Common myeloid progenitor, CD34-positive (primary cell): ENCODE results near the gene TEAD4. TPM values are rescaled to one million over a fixed set of nuclear protein-coding genes. Genes with fewer than 3 reads are reported as not detected.

Experiments used
- CTCF ChIA-PET: fragments of 350-600 bp; sonication (Branson Sonifier 250); formaldehyde crosslinking; loops from one replicate; lab custom pipeline; 2021; ENCODE audit warnings: antibody characterized with exemption; lab: Charles Lee
- POLR2A ChIA-PET: fragments of 350-600 bp; sonication (Branson Sonifier 250); formaldehyde crosslinking; loops from one replicate; lab custom pipeline; 2021; ENCODE audit warnings: antibody characterized with exemption; lab: Charles Lee
- DNase-seq, 3 donors: peaks; one replicate each; pipeline versions ENCODE4 v3.0.0 to v3.0.0-alpha.2; 2013
- H3K27ac ChIP-seq, 2 experiments: 1 replicate in 1 of 2; 2 replicates in 1 of 2; pipeline ENCODE4 v1.7.0; 2013; ENCODE audit warnings: inconsistent platforms in 2 of 2, low read length in 2 of 2, mild to moderate bottlenecking in 2 of 2, low read depth in 1 of 2, moderate library complexity in 1 of 2; ENCODE audit not compliant: severe bottlenecking in 2 of 2, insufficient read depth in 1 of 2, poor library complexity in 1 of 2
- H3K27me3 ChIP-seq, 5 experiments: replicated peaks in 2 of 5; 1 replicate in 3 of 5; 2 replicates in 2 of 5; pipeline versions ENCODE4 v1.6.1 to v1.7.0; 2013; ENCODE audit warnings: low read length in 4 of 5, mild to moderate bottlenecking in 2 of 5, moderate library complexity in 2 of 5, inconsistent platforms in 1 of 5; ENCODE audit not compliant: insufficient read depth in 5 of 5, control insufficient read depth in 4 of 5
- H3K36me3 ChIP-seq, 4 experiments: 1 replicate in 2 of 4; 2 replicates in 2 of 4; pipeline versions ENCODE4 v1.6.1 to v1.7.0; 2013; ENCODE audit warnings: low read length in 3 of 4, control low read depth in 1 of 4, mild to moderate bottlenecking in 1 of 4; ENCODE audit not compliant: control insufficient read depth in 4 of 4, insufficient read depth in 4 of 4
- H3K4me1 ChIP-seq, 4 experiments: 1 replicate in 3 of 4; 2 replicates in 1 of 4; pipeline versions ENCODE4 v1.6.1 to v1.7.1; 2013; ENCODE audit warnings: low read length in 3 of 4, mild to moderate bottlenecking in 3 of 4, control low read depth in 1 of 4, inconsistent platforms in 1 of 4, moderate library complexity in 1 of 4; ENCODE audit not compliant: control insufficient read depth in 4 of 4, insufficient read depth in 4 of 4; ENCODE audit errors: control extremely low read depth in 1 of 4
- H3K4me3 ChIP-seq, 7 experiments: 1 replicate in 4 of 7; 2 replicates in 3 of 7; pipeline versions ENCODE4 v1.5.1 to v1.7.0; 2013; ENCODE audit warnings: mild to moderate bottlenecking in 7 of 7, low read length in 6 of 7, moderate library complexity in 6 of 7, inconsistent platforms in 2 of 7, low read depth in 2 of 7, control low read depth in 1 of 7; ENCODE audit not compliant: insufficient read depth in 4 of 7, control insufficient read depth in 1 of 7; ENCODE audit errors: extremely low read depth in 1 of 7
- H3K9me3 ChIP-seq, 5 experiments: 1 replicate in 4 of 5; 2 replicates in 1 of 5; pipeline versions ENCODE4 v1.6.1 to v1.7.1; 2013; ENCODE audit warnings: low read length in 4 of 5, mild to moderate bottlenecking in 2 of 5, inconsistent platforms in 1 of 5, low read depth in 1 of 5, moderate library complexity in 1 of 5; ENCODE audit not compliant: control insufficient read depth in 4 of 5, insufficient read depth in 2 of 5; ENCODE audit errors: control extremely low read depth in 1 of 5
- WGBS: methylation state at CpG from one replicate; pipeline ENCODE4 v1.1.5; 2013; ENCODE audit not compliant: insufficient coverage; 5-methylcytosine and 5-hydroxymethylcytosine counted together
- polyA plus RNA-seq: library from polyadenylated mRNA; unstranded; fragments of 120-200 nt; gene quantifications from one replicate; pipeline ENCODE4 v1.2.1, GENCODE V29; 2013

The TEAD4 gene
- polyA plus RNA-seq, result 0.34 TPM

- peak within 1 kb of the TSS; percentile 28 to 73 (median 58) for H3K4me3 ChIP-seq
- ChIA-PET POLR2A (no interaction called here), CTCF (no interaction called here)
- DNase-seq, result peak in 1 of 3 donors; percentile 11
- 0% methylated on average over 18 of the region's 50 CpGs for WGBS
- no peaks in the 10 kb centered on the region for H3K9me3 ChIP-seq
- H3K27ac ChIP-seq, result no peak within 1 kb of the TSS
- H3K4me1 ChIP-seq, result peaks cover 0 to 24% (median 19%) of the 10 kb centered on the region in 4 experiments
- H3K27me3 ChIP-seq, result peaks cover 7 to 75% (median 33%) of the 10 kb centered on the region in 5 experiments
- H3K36me3 ChIP-seq, result no peaks in the 10 kb centered on the region
Observed at GRCh38 chr12:2959192-2959504, at the start of gene TEAD4. Gene TEAD4 (plus strand): TSS chr12:2959397.

GRCh38 chr12:2912216-2912575 is 47.0 kb upstream of the TEAD4 start:
- no peaks in the 10 kb centered on the region for H3K9me3 ChIP-seq
- ChIA-PET CTCF (interaction anchor here (0.5 to 0.6 kb wide), 2 partner anchors 17 to 42 kb away, joined by 3 read pairs; no protein-coding TSS in a partner anchor), POLR2A (interaction anchor here (0.6 kb wide), 1 partner anchor 16 kb away, joined by 8 read pairs; no protein-coding TSS in a partner anchor)
- H3K4me1 ChIP-seq, result no peaks in the 10 kb centered on the region
- DNase-seq, result no peak
- 91% methylated on average over 3 of the region's 3 CpGs for WGBS
- H3K4me3 ChIP-seq, result no peak overlapping the region
- no peaks in the 10 kb centered on the region for H3K27me3 ChIP-seq
- H3K27ac ChIP-seq, result no peak overlapping the region
- peaks cover 0 to 4% (median 0%) of the 10 kb centered on the region in 4 experiments for H3K36me3 ChIP-seq

GRCh38 chr12:2919249-2919648 is 39.9 kb upstream of the TEAD4 start:
- Histone ChIP-seq H3K36me3 (peaks cover 2 to 8% (median 5%) of the 10 kb centered on the region in 4 experiments), H3K9me3 (no peaks in the 10 kb centered on the region), H3K27me3 (no peaks in the 10 kb centered on the region), H3K27ac (no peak overlapping the region), H3K4me1 (no peaks in the 10 kb centered on the region), H3K4me3 (no peak overlapping the region)
- ChIA-PET POLR2A (no interaction called here), CTCF (no interaction called here)
- no peak for DNase-seq
- WGBS, result 80% methylated on average over 1 of the region's 2 CpGs

- H3K36me3 ChIP-seq, result peaks cover 2 to 8% (median 5%) of the 10 kb centered on the region in 4 experiments
- DNase-seq, result no peak
- H3K4me1 ChIP-seq, result no peaks in the 10 kb centered on the region
- H3K9me3 ChIP-seq, result no peaks in the 10 kb centered on the region
- ChIA-PET POLR2A (interaction anchor here (0.6 kb wide), 1 partner anchor 42 kb away, joined by 3 read pairs; no protein-coding TSS in a partner anchor), CTCF (interaction anchor here (1.2 kb wide), 1 partner anchor 32 kb away, joined by 3 read pairs; the partner anchor contains the start of gene TULP3)
- no peaks in the 10 kb centered on the region for H3K27me3 ChIP-seq
- WGBS, result no CpG with 5 or more reads among the region's 2 CpGs
- H3K27ac ChIP-seq, result no peak overlapping the region
- no peak overlapping the region for H3K4me3 ChIP-seq
Observed at GRCh38 chr12:2922329-2922728, 36.9 kb upstream of the TEAD4 start.

GRCh38 chr12:2923057-2923456 is 36.1 kb upstream of the TEAD4 start:
- WGBS, result 97% methylated on average over 5 of the region's 9 CpGs
- ChIA-PET POLR2A (no interaction called here), CTCF (no interaction called here)
- Histone ChIP-seq H3K36me3 (peaks cover 2 to 8% (median 5%) of the 10 kb centered on the region in 4 experiments), H3K4me1 (no peaks in the 10 kb centered on the region), H3K27ac (no peak overlapping the region), H3K9me3 (no peaks in the 10 kb centered on the region), H3K4me3 (no peak overlapping the region), H3K27me3 (no peaks in the 10 kb centered on the region)
- no peak for DNase-seq

GRCh38 chr12:2924019-2924418 is 35.2 kb upstream of the TEAD4 start:
- Histone ChIP-seq H3K4me3 (no peak overlapping the region), H3K9me3 (no peaks in the 10 kb centered on the region), H3K27me3 (no peaks in the 10 kb centered on the region), H3K4me1 (no peaks in the 10 kb centered on the region), H3K36me3 (peaks cover 2 to 8% (median 5%) of the 10 kb centered on the region in 4 experiments), H3K27ac (no peak overlapping the region)
- ChIA-PET POLR2A (no interaction called here), CTCF (interaction anchor here (1.6 kb wide), 1 partner anchor 78 kb away, joined by 3 read pairs; no protein-coding TSS in a partner anchor)
- DNase-seq, result no peak
- 97% methylated on average over 3 of the region's 3 CpGs for WGBS

- Histone ChIP-seq H3K36me3 (peaks cover 2 to 8% (median 5%) of the 10 kb centered on the region in 4 experiments), H3K27me3 (no peaks in the 10 kb centered on the region), H3K4me1 (no peaks in the 10 kb centered on the region), H3K27ac (no peak overlapping the region), H3K4me3 (no peak overlapping the region), H3K9me3 (no peaks in the 10 kb centered on the region)
- ChIA-PET CTCF (no interaction called here), POLR2A (no interaction called here)
- DNase-seq, result no peak
- WGBS, result 93% methylated on average over 3 of the region's 6 CpGs
Observed at GRCh38 chr12:2925322-2925995, 33.7 kb upstream of the TEAD4 start.
